CD4-positive, alpha-beta T cell treated with Interleukin-6 for 4 hours (primary cell): Measurements from ENCODE around the gene KIF26B.

Experiments used
- DNase-seq: peaks from one replicate; pipeline ENCODE4 v3.0.0-alpha.2; 2020; ENCODE audit warnings: mixed read lengths

KIF26B gene

DNA sequence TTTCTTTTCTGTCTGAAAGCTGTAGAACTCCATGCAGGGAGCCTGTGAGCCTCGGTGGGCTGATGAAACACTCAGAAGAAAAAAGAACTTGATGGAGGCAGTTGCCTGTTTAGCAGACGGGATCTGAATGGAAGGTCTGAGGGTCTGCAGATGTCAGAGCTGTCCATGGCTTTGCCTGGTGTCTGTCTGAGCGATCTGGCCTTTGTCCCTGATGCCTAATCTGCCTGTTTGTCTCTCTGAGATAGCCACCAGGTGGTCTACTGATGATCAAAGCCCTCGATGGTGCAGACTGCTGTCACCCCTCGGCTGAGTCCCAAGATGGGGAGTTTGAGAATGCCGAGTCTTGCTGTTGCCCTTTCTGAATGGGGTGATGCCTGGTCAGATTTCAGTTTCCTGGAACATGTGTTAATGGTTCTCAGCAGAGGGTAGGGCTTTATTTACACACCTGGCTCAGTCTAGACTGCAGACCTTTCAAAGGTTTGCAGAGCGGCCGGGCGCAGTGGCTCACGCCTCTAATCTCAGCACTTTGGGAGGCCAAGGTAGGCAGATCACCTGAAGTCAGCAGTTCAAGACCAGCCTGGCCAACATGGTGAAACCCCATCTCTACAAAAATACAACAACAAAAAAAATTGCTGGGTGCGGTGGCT, 90.4 kb downstream of the KIF26B start:
- DNase-seq: no peak

- DNase-seq: no peak
Observed at GRCh38 chr1:245246433-245246832, 91.6 kb downstream of the KIF26B start.

DNA sequence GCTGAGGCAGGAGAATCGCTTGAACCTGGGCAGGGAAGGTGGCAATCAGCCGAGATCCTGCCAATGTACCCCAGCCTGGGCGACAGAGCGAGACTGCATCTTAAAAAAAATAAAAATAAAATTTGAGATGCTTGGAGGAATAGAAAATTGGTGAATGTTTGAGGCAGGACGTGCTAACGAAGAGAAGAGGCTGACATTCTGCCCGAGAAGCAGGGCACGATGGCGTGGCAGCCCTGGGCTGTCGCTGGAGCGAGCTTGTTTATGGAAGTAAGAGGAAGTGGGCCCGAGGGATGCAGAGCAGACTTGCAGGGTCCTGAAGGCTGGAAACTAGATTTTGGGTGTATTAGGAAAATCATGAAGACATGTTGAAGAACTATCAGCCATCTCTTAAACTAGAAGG, 92.6 kb downstream of the KIF26B start:
- DNase-seq: no peak

- DNase-seq: no peak
Observed at GRCh38 chr1:245247801-245248200, 93.0 kb downstream of the KIF26B start.

- DNase-seq: no peak
Observed at GRCh38 chr1:245248231-245248731, 93.5 kb downstream of the KIF26B start.

DNA sequence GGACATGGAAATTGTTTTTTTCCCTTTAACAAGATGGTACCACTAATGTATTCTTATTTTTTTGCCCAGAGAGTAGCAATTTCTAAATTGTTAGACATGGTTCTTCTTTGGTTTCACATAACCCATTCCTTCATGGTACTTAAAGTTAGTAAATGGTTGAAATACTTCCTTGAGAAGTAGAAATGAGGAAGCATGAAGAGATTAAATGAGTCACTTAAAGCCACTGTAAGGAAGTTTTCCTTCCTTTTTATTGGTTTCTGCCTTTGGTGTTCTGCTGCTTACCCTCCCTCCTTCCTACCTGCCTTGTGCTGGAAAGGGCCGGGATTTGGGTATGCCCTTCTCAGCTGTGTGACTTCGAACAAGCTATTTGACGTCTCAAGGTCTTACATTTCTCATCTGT, 101.0 kb downstream of the KIF26B start:
- DNase-seq: no peak

DNA sequence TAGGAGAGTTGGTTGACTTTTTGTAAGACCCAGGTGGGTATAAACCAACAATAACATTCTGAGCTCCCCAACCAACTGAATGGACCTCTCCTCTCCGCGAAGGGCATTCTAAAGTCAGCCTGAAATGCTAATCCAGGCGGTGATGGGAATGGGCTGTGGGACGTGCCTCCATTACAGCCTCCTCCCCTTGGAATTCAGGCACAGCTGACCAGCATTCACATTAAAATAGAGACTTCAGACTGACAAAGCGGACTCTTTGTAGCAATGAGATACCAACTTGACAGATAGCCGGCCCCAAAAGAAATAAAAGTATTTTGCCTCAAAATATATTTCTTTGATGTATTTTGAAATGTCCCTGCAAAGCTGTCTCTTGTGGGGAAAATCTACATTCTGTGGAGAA, 101.7 kb downstream of the KIF26B start:
- no peak for DNase-seq

- no peak for DNase-seq
Observed at GRCh38 chr1:245258271-245258920, 103.6 kb downstream of the KIF26B start.

- DNase-seq: no peak
Observed at GRCh38 chr1:245260110-245260882, 105.5 kb downstream of the KIF26B start.

GRCh38 chr1:245260883-245261282, 106.1 kb downstream of the KIF26B start:
- DNase-seq: no peak

- no peak for DNase-seq
Observed at GRCh38 chr1:245261786-245262185, 107.0 kb downstream of the KIF26B start.

DNA sequence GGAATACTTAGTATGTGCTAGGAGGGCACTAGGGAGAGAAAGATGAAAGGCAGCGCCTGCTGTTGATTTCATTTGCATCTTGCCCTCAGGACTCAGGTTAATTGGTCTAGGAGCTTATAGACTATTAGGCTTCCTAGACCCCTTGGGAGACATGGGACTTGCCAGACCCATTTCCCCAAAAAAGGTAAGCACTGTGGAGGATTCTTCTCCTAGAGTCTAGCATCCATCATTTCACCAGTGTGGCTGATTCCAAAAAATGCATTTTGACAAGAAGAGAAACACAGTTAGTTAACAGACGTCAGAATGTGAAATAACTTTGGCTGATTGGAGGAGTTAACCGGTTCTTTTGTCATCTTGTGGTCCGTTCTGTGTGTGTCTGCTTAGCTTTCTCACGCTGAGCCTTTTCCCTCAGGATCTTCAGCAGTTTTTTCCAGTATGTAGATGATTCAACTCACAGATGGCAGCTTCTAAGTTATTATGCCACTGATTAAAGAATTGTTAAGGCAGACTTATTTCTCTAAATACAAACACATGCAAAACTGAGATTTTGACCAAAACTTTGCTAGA, 108.8 kb downstream of the KIF26B start:
- no peak for DNase-seq

- no peak for DNase-seq
Observed at GRCh38 chr1:245264226-245264625, 109.4 kb downstream of the KIF26B start.

DNA sequence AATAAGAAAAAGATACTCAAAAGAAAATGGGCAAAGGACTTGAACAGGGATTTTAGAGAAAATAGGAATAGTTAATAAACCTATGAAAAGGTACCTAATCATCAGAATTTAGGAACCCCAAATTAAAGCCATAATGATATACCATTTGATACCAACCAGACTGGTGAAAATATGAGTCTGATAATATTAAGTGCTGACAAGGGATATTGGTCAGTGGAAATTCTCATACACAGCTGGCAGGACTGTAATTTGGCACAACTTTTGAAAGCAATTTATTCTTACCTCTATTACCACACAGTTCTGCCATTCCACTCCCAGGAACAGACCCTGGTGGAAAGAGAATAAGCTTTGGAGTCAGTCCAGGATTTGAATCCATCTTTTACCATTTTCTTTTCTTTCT, 111.3 kb downstream of the KIF26B start:
- DNase-seq: no peak

DNA sequence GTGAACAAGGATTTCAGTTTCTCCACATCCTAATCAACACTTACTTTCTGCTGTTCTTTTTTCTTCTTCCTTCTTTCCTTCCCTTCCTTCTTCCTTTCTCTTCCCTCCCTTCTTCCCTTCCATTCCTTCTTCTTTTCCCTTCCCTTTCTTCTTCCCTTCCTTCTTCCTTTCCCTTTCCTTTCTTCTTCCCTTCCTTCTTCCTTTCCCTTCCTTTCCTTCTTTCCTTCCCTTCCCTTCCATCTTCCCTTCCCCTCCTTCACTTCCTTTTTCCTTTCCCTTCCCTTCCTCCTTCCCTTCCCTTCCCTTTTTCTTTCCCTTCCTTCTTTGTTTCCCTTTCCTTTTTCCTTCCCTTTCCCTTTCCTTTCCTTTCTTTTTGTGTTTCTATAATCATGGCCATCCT, 115.3 kb downstream of the KIF26B start:
- DNase-seq: no peak

DNA sequence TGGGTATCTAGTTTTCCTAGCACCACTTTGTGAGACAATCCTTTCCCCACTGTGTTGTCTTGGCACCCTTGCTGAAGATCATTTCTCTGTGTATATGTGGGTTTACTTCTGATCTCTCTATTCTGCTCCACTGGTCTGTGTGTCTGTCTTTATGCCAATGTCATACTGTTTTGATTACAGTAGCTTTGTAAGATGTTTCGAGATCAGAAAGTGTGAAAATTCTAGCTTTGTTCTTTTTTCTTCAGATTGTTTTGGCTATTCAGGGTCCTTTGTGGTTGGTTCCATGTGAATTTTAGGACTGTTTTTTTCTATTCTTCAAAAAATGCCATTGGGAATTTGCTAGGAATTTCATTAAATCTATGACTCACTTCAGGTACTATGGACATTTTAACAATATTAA, 116.2 kb downstream of the KIF26B start:
- DNase-seq: no peak

DNA sequence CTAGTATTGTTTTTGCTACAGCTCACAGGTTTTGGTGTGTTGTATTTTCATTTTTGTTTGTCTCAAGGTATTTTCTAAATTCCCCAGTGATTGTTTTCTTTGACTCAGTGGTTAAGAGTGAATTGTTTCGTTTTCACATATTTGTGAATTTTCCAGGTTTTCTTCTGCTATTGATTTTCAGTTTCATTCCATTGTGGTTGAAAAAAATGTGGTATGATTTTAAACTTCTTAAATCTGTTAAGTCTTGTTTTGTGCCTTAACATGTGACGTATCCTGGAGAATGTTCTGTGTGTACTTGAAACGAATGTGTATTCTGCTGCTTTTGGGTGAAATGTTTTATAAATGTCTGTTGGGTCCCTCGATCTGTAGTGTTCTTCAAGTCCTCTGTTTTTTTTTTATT, 117.9 kb downstream of the KIF26B start:
- DNase-seq: no peak

DNA sequence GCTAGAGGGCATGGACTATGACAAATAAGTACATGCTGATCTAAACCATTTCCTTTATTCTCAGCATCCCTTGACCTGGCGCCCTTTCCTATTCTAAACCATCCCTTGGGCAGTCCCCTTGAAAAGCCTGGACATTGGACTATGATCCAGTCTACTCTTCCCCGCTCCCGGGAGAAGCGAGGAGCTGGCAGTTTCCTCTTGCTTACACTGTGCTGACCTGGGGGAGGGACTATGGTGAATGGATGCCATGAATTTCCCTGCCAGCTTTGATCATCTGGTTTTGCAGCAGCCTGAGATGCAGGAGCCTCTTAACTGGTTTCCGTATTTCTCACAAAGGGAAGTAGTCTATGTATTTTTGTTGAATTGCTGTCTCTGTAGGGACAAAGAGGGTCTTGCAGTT, 121.7 kb downstream of the KIF26B start:
- no peak for DNase-seq

DNA sequence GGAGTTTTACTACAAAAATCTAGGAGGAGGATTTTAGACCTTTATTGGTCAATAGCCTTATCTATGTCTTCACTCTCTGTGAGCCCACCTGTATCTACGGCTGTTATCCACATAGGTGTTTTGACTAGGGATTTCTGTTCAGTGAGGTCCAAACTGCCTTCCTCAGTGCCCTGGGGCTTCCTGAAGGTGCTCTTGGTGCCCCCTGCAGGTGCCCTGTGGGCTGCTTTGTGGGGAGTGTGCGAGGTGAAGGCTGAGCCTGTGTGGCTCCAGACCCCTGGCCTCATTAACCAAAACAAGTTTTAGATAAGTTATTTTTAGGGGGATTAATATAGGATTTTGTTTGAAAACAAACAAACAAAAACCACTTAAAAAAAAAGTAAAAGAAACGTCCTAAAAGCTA, 122.5 kb downstream of the KIF26B start:
- no peak for DNase-seq

GRCh38 chr1:245278846-245279245, 124.1 kb downstream of the KIF26B start:
- DNase-seq: no peak

DNA sequence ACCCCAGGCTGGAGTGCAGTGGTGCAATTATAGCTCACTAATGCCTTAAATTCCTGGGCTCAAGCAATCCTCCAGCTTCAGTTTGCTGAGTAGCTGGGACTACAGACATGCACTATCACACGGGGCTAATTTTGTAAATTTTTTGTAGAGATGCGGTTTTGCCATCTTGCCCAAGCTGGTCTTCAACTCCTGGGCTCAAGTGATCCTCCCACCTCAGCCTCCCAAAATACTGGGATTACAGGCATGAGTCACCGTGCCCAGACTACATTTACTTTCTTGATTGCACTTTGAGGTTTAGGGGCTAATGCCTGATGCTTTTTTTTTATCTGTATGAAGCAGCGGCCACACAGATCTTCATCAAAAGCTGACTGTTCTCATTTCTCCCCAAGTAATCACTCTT, 124.6 kb downstream of the KIF26B start:
- no peak for DNase-seq

- DNase-seq: no peak
Observed at GRCh38 chr1:245283001-245283400, 128.2 kb downstream of the KIF26B start.

- no peak for DNase-seq
Observed at GRCh38 chr1:245285168-245285567, 130.4 kb downstream of the KIF26B start.

GRCh38 chr1:245288796-245289195, 134.0 kb downstream of the KIF26B start:
- no peak for DNase-seq
